Measurements from ENCODE around the gene SGCD. TPM values are rescaled to one million over a fixed set of nuclear protein-coding genes. Genes with fewer than 3 reads are reported as not detected.

Gene SGCD
- polyA plus RNA-seq, 1 of the 3 experiments (the other 2 are of a cell fraction): 0.87 TPM

DNA sequence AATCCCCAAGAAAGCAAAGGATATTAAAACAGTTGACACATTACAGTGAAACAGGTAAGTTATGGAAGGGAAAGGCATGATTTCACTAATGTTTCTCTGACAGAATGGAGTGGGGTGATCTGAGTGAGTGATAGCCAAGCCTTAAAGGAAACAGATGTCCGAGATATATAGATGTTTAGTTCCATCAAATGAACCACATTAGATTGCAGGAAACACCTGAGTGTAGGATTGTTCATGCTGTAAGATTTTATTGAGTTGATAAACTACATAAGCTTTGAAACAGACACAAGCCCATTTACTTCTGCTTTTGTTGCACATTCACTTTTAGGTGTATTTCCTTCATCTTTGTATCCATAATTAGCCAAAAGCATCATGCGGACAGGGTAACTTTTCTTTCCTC is 356.0 kb downstream of the SGCD start:
- Histone ChIP-seq H3K9me3 (no peaks in the 10 kb centered on the region), H3K27me3 (ENCODE audit: insufficient read depth) (no peaks in the 10 kb centered on the region), H3K27ac (ENCODE audit: low read depth in 2 of 2, low read length in 1 of 2) (no peak overlapping the region), H3K4me1 (ENCODE audit: control insufficient read depth in 1 of 2, insufficient read depth in 2 of 2, low read depth in 1 of 2, low read length in 1 of 2) (peaks cover 0 to 16% of the 10 kb centered on the region in 2 experiments; a peak in 1 of 4 replicates), H3K9ac (no peak overlapping the region), H4K20me1 (ENCODE audit: insufficient read depth) (no peaks in the 10 kb centered on the region), H3F3A (replicated peaks; ENCODE audit: insufficient read depth) (no peaks in the 10 kb centered on the region), H3K4me2 (no peak overlapping the region), H3K79me2 (ENCODE audit: insufficient read depth) (no peaks in the 10 kb centered on the region), H3K4me3 (ENCODE audit: low read depth in 2 of 2, low read length in 1 of 2) (no peak overlapping the region), H3K36me3 (replicated peaks in 1 of 2; ENCODE audit: control insufficient read depth in 1 of 2, insufficient read depth in 2 of 2, low read length in 1 of 2) (no peaks in the 10 kb centered on the region), H2AFZ (ENCODE audit: low read depth) (no peak overlapping the region), H3K9me2 (no peaks in the 10 kb centered on the region)
- DNase-seq: no peak
- whole genome bisulfite sequencing (ENCODE audit: low lambda C conversion rate): 64% methylated on average over 2 of the region's 2 CpGs
- CTCF ChIA-PET: no interaction called here
- POLR2A ChIA-PET: no interaction called here
- TF ChIP-seq, protein P1, sequence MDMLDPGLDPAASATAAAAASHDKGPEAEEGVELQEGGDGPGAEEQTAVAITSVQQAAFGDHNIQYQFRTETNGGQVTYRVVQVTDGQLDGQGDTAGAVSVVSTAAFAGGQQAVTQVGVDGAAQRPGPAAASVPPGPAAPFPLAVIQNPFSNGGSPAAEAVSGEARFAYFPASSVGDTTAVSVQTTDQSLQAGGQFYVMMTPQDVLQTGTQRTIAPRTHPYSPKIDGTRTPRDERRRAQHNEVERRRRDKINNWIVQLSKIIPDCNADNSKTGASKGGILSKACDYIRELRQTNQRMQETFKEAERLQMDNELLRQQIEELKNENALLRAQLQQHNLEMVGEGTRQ (IDR thresholded peaks at IDR 0.05; ENCODE audit: borderline replicate concordance, low read depth, low read length): no peak
- no peak for TF ChIP-seq MXI1 (IDR thresholded peaks at IDR 0.05; ENCODE audit: low read depth, low read length)

DNA sequence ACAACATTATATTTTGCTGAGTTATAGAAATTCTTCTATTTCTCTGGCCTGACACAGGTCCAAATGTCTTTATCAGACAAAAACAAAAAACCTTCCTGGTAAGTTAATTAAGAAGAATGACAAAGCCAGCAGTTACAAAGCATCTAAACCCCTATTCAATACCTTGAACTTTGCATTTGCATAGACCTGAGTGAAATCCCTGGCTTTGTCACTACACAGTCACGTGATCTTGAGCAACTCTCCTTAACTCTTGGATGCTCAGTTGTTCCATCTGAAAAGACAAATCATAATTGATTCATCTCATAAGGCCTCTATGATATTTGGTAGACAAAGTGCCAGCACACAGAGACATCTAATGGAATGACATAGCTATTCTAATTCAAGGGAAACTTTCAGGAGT is 356.5 kb downstream of the SGCD start:
- Histone ChIP-seq H3K4me2 (no peak overlapping the region), H3K9ac (no peak overlapping the region), H3K9me3 (no peaks in the 10 kb centered on the region), H3K4me3 (ENCODE audit: low read depth in 2 of 2, low read length in 1 of 2) (no peak overlapping the region), H3K27me3 (ENCODE audit: insufficient read depth) (no peaks in the 10 kb centered on the region), H3F3A (replicated peaks; ENCODE audit: insufficient read depth) (no peaks in the 10 kb centered on the region), H4K20me1 (ENCODE audit: insufficient read depth) (no peaks in the 10 kb centered on the region), H3K9me2 (no peaks in the 10 kb centered on the region), H3K4me1 (ENCODE audit: control insufficient read depth in 1 of 2, insufficient read depth in 2 of 2, low read depth in 1 of 2, low read length in 1 of 2) (peaks cover 0 to 16% of the 10 kb centered on the region in 2 experiments; a peak in 1 of 4 replicates), H2AFZ (ENCODE audit: low read depth) (no peak overlapping the region), H3K27ac (ENCODE audit: low read depth in 2 of 2, low read length in 1 of 2) (no peak overlapping the region), H3K36me3 (replicated peaks in 1 of 2; ENCODE audit: control insufficient read depth in 1 of 2, insufficient read depth in 2 of 2, low read length in 1 of 2) (no peaks in the 10 kb centered on the region), H3K79me2 (ENCODE audit: insufficient read depth) (no peaks in the 10 kb centered on the region)
- 28% methylated on average over 1 of the region's 1 CpG for WGBS (ENCODE audit: low lambda C conversion rate)
- DNase-seq: no peak
- ChIA-PET CTCF (no interaction called here), POLR2A (no interaction called here)
- TF ChIP-seq MEF2A (IDR thresholded peaks at IDR 0.05; ENCODE audit: borderline replicate concordance, low read depth): no peak
- TF ChIP-seq TEAD4 (IDR thresholded peaks at IDR 0.05; ENCODE audit: borderline replicate concordance, insufficient read depth): no peak
- no peak for TF ChIP-seq IRF3 (IDR thresholded peaks at IDR 0.05; ENCODE audit: low read depth, low read length)
- no peak for TF ChIP-seq EP300 (IDR thresholded peaks at IDR 0.05; ENCODE audit: borderline replicate concordance in 1 of 2, low read depth in 1 of 2, low read length in 1 of 2)
- no peak for TF ChIP-seq CHD2 (IDR thresholded peaks at IDR 0.05; ENCODE audit: low read length, partially characterized antibody)
- TF ChIP-seq RCOR1 (IDR thresholded peaks at IDR 0.05; ENCODE audit: low read length): no peak
- TF ChIP-seq GATA2 (CRISPR knock-in tag; IDR thresholded peaks at IDR 0.05): no peak
- no peak for TF ChIP-seq RXRA (IDR thresholded peaks at IDR 0.05; ENCODE audit: borderline replicate concordance, low read depth)
- no peak for TF ChIP-seq MAX (IDR thresholded peaks at IDR 0.05; ENCODE audit: low read depth)
- no peak for TF ChIP-seq TAF1 (IDR thresholded peaks at IDR 0.05; ENCODE audit: borderline replicate concordance, low read depth, low read length)
- no peak for TF ChIP-seq POLR2AphosphoS5 (IDR thresholded peaks at IDR 0.05; ENCODE audit: low read depth, low read length)
- TF ChIP-seq, protein P2, sequence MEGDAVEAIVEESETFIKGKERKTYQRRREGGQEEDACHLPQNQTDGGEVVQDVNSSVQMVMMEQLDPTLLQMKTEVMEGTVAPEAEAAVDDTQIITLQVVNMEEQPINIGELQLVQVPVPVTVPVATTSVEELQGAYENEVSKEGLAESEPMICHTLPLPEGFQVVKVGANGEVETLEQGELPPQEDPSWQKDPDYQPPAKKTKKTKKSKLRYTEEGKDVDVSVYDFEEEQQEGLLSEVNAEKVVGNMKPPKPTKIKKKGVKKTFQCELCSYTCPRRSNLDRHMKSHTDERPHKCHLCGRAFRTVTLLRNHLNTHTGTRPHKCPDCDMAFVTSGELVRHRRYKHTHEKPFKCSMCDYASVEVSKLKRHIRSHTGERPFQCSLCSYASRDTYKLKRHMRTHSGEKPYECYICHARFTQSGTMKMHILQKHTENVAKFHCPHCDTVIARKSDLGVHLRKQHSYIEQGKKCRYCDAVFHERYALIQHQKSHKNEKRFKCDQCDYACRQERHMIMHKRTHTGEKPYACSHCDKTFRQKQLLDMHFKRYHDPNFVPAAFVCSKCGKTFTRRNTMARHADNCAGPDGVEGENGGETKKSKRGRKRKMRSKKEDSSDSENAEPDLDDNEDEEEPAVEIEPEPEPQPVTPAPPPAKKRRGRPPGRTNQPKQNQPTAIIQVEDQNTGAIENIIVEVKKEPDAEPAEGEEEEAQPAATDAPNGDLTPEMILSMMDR (IDR thresholded peaks at IDR 0.05): no peak
- TF ChIP-seq GABPA (IDR thresholded peaks at IDR 0.05; ENCODE audit: low read depth): no peak
- TF ChIP-seq RAD21 (IDR thresholded peaks at IDR 0.05; ENCODE audit: low read length): no peak
- TF ChIP-seq EZH2phosphoT487 (IDR thresholded peaks at IDR 0.05; ENCODE audit: borderline replicate concordance, low read depth): no peak
- TF ChIP-seq FOXJ3 (CRISPR knock-in tag; IDR thresholded peaks at IDR 0.05): no peak
- TF ChIP-seq FOSL2 (IDR thresholded peaks at IDR 0.05; ENCODE audit: borderline replicate concordance, low read depth): no peak
- TF ChIP-seq YY1 (IDR thresholded peaks at IDR 0.05; ENCODE audit: low read depth): no peak

Data from SK-N-SH (cell line).